HCT116 (cell line): ENCODE results near the gene SLC16A1.
"Not testable (repeated sequence)": the region's sequence is repeated elsewhere in the genome, so short reads cannot be mapped to it uniquely, and the experiment has no call there.

Source experiments
- CTCF ChIP-seq, 3 experiments: fragments of 200-600 bp in 1 of 3; sonication (generic) in 1 of 3; IDR thresholded peaks in 2 of 3; conservative IDR thresholded peaks in 1 of 3; 2 replicates each; pipeline ENCODE4 v1.5.1; 2012 to 2017; ENCODE audit warnings: low read depth in 2 of 3, low read length in 2 of 3, antibody characterized with exemption in 1 of 3, borderline replicate concordance in 1 of 3, control low read depth in 1 of 3, mild to moderate bottlenecking in 1 of 3, mixed read lengths in 1 of 3, mixed run types in 1 of 3, moderate library complexity in 1 of 3; ENCODE audit not compliant: insufficient read depth in 1 of 3
- EZH2 ChIP-seq: fragments of 200-600 bp; sonication (generic); IDR thresholded peaks from 2 replicates; pipeline ENCODE4 v1.6.1; 2017; ENCODE audit warnings: antibody characterized with exemption, mixed run types
- POLR2A ChIP-seq: IDR thresholded peaks from 2 replicates; pipeline ENCODE4 v1.7.0; 2011; ENCODE audit warnings: borderline replicate concordance; ENCODE audit not compliant: insufficient read depth, insufficient read length; ENCODE audit errors: extremely low read depth

- TF ChIP-seq EZH2; CTCF (IDR thresholded peaks at IDR 0.05 in 2 of 3, conservative IDR thresholded peaks at IDR 0.05 in 1 of 3; ENCODE audit: borderline replicate concordance in 1 of 3, insufficient read depth in 1 of 3, low read depth in 2 of 3, low read length in 2 of 3); POLR2A: not testable (repeated sequence)
Measured at GRCh38 chr1:112889906-112890305, 66.1 kb downstream of the SLC16A1 start.
